Ovary (tissue), 9 donors: ENCODE results near the gene RHBDF2. TPM values are rescaled to one million over a fixed set of nuclear protein-coding genes. Genes with fewer than 3 reads are reported as not detected.

Experiments
- DNase-seq, 5 donors: peaks; one replicate each; pipeline ENCODE4 v3.0.0-alpha.2; 2019 to 2020
- H3K27ac ChIP-seq, 2 donors: fragments of 200-600 bp; one replicate each; pipeline versions ENCODE4 v1.5.1 to v1.8.0; 2019 to 2022
- H3K27me3 ChIP-seq: fragments of 200-600 bp; one replicate; pipeline ENCODE4 v1.8.0; 2022
- H3K36me3 ChIP-seq: fragments of 200-600 bp; sonication (generic); one replicate; pipeline ENCODE4 v1.5.1; 2019
- H3K4me1 ChIP-seq: one replicate; pipeline ENCODE4 v1.8.1; 2013; ENCODE audit warnings: mild to moderate bottlenecking, moderate library complexity; ENCODE audit not compliant: insufficient read depth
- H3K4me3 ChIP-seq: fragments of 200-600 bp; sonication (generic); one replicate; pipeline ENCODE4 v1.5.1; 2017
- H3K9me3 ChIP-seq, 2 donors: fragments of 200-600 bp in 1 of 2; sonication (generic) in 1 of 2; one replicate each; pipeline versions ENCODE4 v1.5.1 to v1.8.1; 2013 to 2019; ENCODE audit warnings: mild to moderate bottlenecking in 1 of 2, moderate library complexity in 1 of 2
- EP300 ChIP-seq: sonication (generic); formaldehyde crosslinking; IDR thresholded peaks from one replicate; pipeline ENCODE4 v1.6.1; 2017; ENCODE audit warnings: antibody characterized with exemption
- POLR2A ChIP-seq: fragments of 450-650 bp; IDR thresholded peaks from one replicate; pipeline ENCODE4 v1.6.1; 2017; ENCODE audit warnings: antibody characterized with exemption, mild to moderate bottlenecking, moderate library complexity
- WGBS, 3 donors: extraction: QIAGEN DNeasy Blood & Tissue Kit in 1 of 3; methylation state at CpG; one replicate each; pipeline versions ENCODE4 v1.1.5 to v1.1.7; 2013 to 2017; 5-methylcytosine and 5-hydroxymethylcytosine counted together
- intact Hi-C, 4 donors: fragments of 100-400 bp; cut with DNase I; formaldehyde crosslinking; loops; one replicate each; pipeline versions ENCODE4 v1.11.0 to v1.15.1; 2022 to 2023
- polyA plus RNA-seq, 2 donors: library from polyadenylated mRNA; stranded (reverse); fragments of 200-250 nt in 1 of 2; fragments of 350-450 nt in 1 of 2; fragmentation: Illumina TruSeq in 1 of 2; extraction: RNeasy Lipid Tissue Mini Kit (QIAGEN cat#74804) in 1 of 2; gene quantifications; one replicate each; pipeline ENCODE4 v1.2.3, GENCODE V29; 2013 to 2014
- total RNA-seq, 7 donors: library from RNA; depleted of rRNA in 2 of 7; stranded (reverse); fragments of >200 nt in 2 of 7; fragmentation: NEBNext Ultra II Directional in 3 of 7; extraction: Animal tissue kit (Norgen Biotek cat#: 25700) in 3 of 7; gene quantifications; one replicate each; pipeline versions ENCODE4 v1.1.0 to v1.2.4, GENCODE V29; 2016 to 2023
- TF ChIP-seq, protein P1 (sequence below), 3 donors: fragments of 450-650 bp in 2 of 3; fragments of 200-600 bp in 1 of 3; IDR thresholded peaks; one replicate each; pipeline versions ENCODE4 v1.5.1 to v1.8.0; 2016 to 2022; ENCODE audit warnings: antibody characterized with exemption in 3 of 3, mild to moderate bottlenecking in 1 of 3
- donor health status: DM: no; HTN: no; CAD: no; lungs with moderate emphysema.
- donor health status: DM: no; HTN: no; CAD: no.
- donor health status: Bipolar disorder and iron deficiency.
- donor health status: DM: yes; HTN: yes; CAD: no.
- donor health status: DM: no; HTN: no; CAD: no.
- donor health status: DM: yes; HTN: yes; CAD: no.

Gene RHBDF2
- total and polyA plus RNA-seq, 9 donors = 3.3 to 39.9 (median 19.5) TPM

DNA sequence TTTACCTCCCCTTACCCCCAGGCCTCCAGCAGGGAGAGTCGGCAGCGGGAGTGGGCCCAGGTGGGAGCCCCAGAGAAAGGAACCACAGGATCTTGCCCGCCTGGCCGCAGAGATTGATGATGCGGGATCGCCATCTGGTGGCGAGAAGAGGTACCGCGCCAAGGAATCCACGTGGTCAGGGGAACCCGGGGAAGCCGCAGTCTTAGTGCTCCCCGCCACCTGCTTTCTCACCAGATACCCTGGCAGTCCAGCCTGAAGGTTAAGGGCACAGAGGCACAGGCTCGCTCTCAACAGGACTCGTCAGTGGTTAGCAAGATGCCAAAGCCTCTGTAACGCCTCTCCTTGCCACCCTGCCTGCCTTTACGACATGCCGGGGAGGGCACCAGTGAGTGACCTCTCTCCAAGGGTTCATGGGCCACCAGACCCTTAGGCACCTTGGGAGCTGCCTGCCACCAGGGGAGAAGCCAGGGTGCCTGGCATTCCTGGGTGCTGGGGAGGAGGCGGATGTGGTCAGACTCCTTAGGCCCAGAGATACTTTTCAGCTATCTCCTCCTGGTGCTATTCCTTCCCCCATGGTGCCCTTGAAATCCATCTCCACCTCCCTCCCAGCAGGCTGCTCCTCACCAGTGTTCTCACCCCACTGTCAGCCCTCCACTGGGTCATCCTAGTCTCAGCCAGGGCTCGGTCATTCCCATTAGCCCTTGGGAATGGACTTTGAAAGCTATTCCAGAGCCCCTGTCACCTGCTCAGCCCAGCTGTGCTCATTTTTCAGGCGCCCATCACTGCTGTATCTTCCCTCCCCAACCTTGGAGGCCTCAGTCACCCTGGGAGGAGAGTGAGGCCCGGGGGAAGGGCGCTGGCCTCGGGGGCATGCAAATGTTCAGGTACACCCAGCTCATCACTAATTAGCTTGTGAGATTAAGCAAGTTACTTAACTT lies 5.5 kb upstream of the RHBDF2 start:
- Histone ChIP-seq H3K27me3 (no peaks in the 10 kb centered on the region), H3K27ac (no peak overlapping the region), H3K4me1 (peaks cover 4% of the 10 kb centered on the region), H3K36me3 (no peaks in the 10 kb centered on the region), H3K4me3 (no peak overlapping the region), H3K9me3 (no peaks in the 10 kb centered on the region)
- intact Hi-C loops = loop anchor here (1.0 to 10.0 kb wide), 5 partner anchors 39 to 204 kb away; partner anchors contain the start of genes AANAT (in 4 of the 4) and QRICH2 (in 1 of the 4)
- DNase-seq = peak; percentile 74 to 92 (median 88)
- WGBS, 3 donors = 22 to 30% (median 23%) methylated on average over 22 to 24 of the region's 24 CpGs
- TF ChIP-seq EP300 (no peak), POLR2A (peak; percentile 11)
- TF ChIP-seq, protein P1, sequence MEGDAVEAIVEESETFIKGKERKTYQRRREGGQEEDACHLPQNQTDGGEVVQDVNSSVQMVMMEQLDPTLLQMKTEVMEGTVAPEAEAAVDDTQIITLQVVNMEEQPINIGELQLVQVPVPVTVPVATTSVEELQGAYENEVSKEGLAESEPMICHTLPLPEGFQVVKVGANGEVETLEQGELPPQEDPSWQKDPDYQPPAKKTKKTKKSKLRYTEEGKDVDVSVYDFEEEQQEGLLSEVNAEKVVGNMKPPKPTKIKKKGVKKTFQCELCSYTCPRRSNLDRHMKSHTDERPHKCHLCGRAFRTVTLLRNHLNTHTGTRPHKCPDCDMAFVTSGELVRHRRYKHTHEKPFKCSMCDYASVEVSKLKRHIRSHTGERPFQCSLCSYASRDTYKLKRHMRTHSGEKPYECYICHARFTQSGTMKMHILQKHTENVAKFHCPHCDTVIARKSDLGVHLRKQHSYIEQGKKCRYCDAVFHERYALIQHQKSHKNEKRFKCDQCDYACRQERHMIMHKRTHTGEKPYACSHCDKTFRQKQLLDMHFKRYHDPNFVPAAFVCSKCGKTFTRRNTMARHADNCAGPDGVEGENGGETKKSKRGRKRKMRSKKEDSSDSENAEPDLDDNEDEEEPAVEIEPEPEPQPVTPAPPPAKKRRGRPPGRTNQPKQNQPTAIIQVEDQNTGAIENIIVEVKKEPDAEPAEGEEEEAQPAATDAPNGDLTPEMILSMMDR (IDR thresholded peaks at IDR 0.05) = peak; percentile 80 to 96 (median 96)

DNA sequence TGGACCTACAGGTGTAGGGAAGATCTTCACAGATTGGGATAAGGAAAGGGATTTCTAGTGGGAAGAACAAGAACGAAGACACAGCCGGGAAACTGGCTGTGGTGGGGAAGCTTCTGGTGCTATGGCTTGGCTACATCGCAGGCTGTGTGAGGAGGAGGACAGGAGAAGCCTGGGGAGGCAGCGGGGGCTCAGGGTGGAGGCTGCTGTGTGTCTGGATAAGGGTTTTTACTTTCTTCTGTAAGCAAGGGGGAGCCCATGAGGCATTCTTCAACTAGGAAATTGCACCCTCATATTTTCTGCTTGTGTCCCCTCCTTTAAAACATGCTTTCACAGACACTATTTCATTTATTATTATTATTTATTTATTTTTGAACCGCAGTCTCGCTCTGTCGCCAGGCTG lies 2.9 kb upstream of the RHBDF2 start:
- Histone ChIP-seq H3K4me3 (no peak overlapping the region), H3K27ac (no peak overlapping the region), H3K27me3 (no peaks in the 10 kb centered on the region), H3K9me3 (no peaks in the 10 kb centered on the region), H3K36me3 (no peaks in the 10 kb centered on the region), H3K4me1 (peaks cover 12% of the 10 kb centered on the region)
- no peak for DNase-seq
- intact Hi-C loops = loop anchor here in 1 of 4 donors (10.0 kb wide), 1 partner anchor 199 kb away; the partner anchor contains the start of gene QRICH2
- TF ChIP-seq, protein P1 (IDR thresholded peaks at IDR 0.05) = no peak
- TF ChIP-seq EP300 (no peak), POLR2A (no peak)
- WGBS, 3 donors = 49 to 58% (median 51%) methylated on average over 7 of the region's 7 CpGs

DNA sequence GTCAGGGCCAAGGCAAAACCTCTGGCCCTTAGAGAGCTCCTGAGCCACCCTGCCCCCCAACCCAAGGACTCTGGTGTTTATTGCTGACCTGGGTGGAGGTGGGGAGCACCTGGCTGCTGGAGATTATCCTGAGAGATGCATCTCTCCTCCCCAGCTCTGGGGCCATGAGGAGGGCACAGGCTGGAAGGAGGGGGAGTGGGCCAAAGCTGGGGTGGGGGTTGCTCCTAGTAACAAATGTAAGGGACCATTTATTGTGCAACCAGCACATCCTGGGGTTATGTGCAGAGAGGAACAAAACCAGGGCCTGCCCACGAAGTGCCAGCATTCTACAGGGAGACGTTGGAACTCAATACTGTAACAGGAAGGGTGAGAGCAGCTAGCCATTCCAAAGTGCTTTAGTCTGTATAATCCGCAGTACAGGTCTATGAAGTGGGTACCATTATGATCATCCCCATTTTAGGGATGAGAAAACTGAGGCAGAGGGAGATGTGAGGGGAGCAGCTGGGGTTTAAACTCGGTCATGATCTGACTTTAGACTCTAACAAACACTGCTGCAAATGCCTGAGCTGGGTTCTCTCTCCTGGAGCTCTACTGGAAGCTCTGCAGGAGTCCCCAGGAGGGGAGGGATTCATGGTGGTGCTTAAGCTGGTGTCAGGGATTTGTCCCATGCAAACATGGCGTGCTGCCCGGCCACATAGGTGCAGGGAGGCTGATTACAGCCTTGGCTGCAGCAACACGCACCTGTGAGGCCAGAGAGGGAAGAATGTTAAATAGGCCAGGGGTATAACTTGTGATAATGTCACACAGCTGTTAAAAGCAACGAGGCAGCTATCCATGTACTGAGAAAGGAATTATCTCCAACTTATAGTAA lies 1.4 kb upstream of the RHBDF2 start:
- whole genome bisulfite sequencing, 3 donors = 69 to 76% (median 74%) methylated on average over 8 of the region's 8 CpGs
- TF ChIP-seq POLR2A (no peak), EP300 (no peak)
- TF ChIP-seq, protein P1 (IDR thresholded peaks at IDR 0.05) = no peak
- Histone ChIP-seq H3K9me3 (no peaks in the 10 kb centered on the region), H3K4me1 (peaks cover 23% of the 10 kb centered on the region), H3K27me3 (no peaks in the 10 kb centered on the region), H3K36me3 (no peaks in the 10 kb centered on the region), H3K4me3 (no peak overlapping the region), H3K27ac (peak overlapping the region in 1 of 2 donors; percentile 80)
- intact Hi-C loops = loop anchor here in 1 of 4 donors (10.0 kb wide), 1 partner anchor 198 kb away; the partner anchor contains the start of gene QRICH2
- DNase-seq = no peak

DNA sequence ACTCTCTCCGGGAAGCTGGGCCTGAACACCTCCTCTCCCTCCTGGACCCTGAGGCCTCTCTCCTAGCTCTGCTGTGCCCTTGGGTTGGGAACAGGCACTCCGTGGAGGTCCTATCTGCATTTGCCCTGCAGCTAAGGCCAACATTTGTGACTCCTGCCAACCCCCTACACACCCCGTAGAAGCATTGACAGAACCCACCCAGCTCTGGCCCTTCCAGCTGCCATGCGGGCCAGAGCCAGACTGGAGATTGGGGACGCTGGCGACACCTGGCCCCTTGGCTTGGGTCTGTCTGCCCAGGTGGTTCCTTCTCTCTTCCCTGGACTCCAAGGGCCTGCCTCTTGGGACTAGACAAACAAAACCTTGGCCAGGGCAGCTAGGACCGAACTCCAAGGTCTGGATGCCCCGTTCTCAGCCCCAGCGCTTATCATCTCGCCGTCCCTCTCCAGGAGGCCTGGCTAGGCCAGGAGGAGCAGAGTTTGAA lies 644 bp upstream of the RHBDF2 start:
- H3K9me3 ChIP-seq = no peaks in the 10 kb centered on the region
- DNase-seq = peak in 1 of 5 donors; percentile 72
- 39 to 54% (median 40%) methylated on average over 11 of the region's 11 CpGs for WGBS, 3 donors
- H3K27me3 ChIP-seq = no peaks in the 10 kb centered on the region
- H3K36me3 ChIP-seq = no peaks in the 10 kb centered on the region
- H3K4me1 ChIP-seq = peaks cover 25% of the 10 kb centered on the region
- intact Hi-C loops = loop anchor here in 1 of 4 donors (10.0 kb wide), 1 partner anchor 197 kb away; the partner anchor contains the start of gene QRICH2
- H3K27ac ChIP-seq = peak overlapping the region; percentile 23 to 80
- TF ChIP-seq EP300 = no peak
- no peak for TF ChIP-seq POLR2A
- TF ChIP-seq, protein P1 (IDR thresholded peaks at IDR 0.05) = no peak
- H3K4me3 ChIP-seq = peak overlapping the region; percentile 38
